ENCODE data around the gene DGKH. TPM values are rescaled to one million over a fixed set of nuclear protein-coding genes. Genes with fewer than 3 reads are reported as not detected.

Gene DGKH
- 3.8 and 11.2 TPM in 2 replicates for total RNA-seq
- 2.0 and 3.2 TPM in 2 replicates for polyA plus RNA-seq

- Histone ChIP-seq H3K4me3 (peak within 1 kb of the TSS; percentile 88), H3K9me3 (ENCODE audit: low read depth) (no peaks in the 10 kb centered on the region), H3K27me3 (peaks cover 17% of the 10 kb centered on the region), H3K27ac (peak within 1 kb of the TSS; percentile 79), H3K36me3 (no peaks in the 10 kb centered on the region), H3K4me1 (ENCODE audit: low read depth) (peaks cover 4% of the 10 kb centered on the region)
- no peak for DNase-seq (ENCODE audit: low read depth in 1 of 2, low spot score in 1 of 2)
- no peak for TF ChIP-seq CTCF (IDR thresholded peaks at IDR 0.05; ENCODE audit: low read depth, low read length)
Measured at GRCh38 chr13:42048342-42048683, at the start of gene DGKH. DGKH (plus strand) TSS chr13:42048648; CDS start chr13:42048774, 126 bp downstream.

GRCh38 chr13:42000846-42001245 is 47.6 kb upstream of the DGKH start:
- no peak for DNase-seq (ENCODE audit: low read depth in 1 of 2, low spot score in 1 of 2)
- no peak for TF ChIP-seq CTCF (IDR thresholded peaks at IDR 0.05; ENCODE audit: low read depth, low read length)
- H3K36me3 ChIP-seq = no peaks in the 10 kb centered on the region
- no peak overlapping the region for H3K27ac ChIP-seq
- peaks cover 5% of the 10 kb centered on the region for H3K4me1 ChIP-seq (ENCODE audit: low read depth)
- H3K27me3 ChIP-seq = no peaks in the 10 kb centered on the region
- H3K9me3 ChIP-seq (ENCODE audit: low read depth) = no peaks in the 10 kb centered on the region
- no peak overlapping the region for H3K4me3 ChIP-seq

DNA sequence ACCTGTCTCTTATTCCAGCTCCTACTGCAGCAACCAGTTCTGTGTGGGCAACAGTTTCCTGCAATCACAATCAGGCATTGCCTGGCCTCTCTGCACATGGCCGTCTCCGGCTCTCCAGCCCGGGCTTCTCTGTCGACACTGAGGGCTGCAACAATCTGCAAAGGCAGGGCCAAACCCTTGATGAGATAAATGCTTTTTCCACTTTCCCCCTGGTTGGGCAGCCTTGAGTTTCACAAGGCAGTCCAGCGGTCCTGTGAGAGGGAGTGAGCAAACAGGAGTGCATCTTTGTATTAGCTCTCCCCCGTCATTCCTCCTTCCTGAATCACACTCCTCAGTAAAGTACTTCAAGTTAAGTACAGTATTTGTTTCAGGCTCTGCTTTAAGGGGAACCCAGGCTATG is 46.9 kb upstream of the DGKH start:
- DNase-seq (ENCODE audit: low read depth in 1 of 2, low spot score in 1 of 2) = peak; percentile 45 to 96
- Histone ChIP-seq H3K36me3 (no peaks in the 10 kb centered on the region), H3K4me1 (ENCODE audit: low read depth) (no peaks in the 10 kb centered on the region), H3K27me3 (no peaks in the 10 kb centered on the region), H3K4me3 (no peak overlapping the region), H3K9me3 (ENCODE audit: low read depth) (no peaks in the 10 kb centered on the region), H3K27ac (peak overlapping the region; percentile 6)
- TF ChIP-seq CTCF (IDR thresholded peaks at IDR 0.05; ENCODE audit: low read depth, low read length) = no peak

DNA sequence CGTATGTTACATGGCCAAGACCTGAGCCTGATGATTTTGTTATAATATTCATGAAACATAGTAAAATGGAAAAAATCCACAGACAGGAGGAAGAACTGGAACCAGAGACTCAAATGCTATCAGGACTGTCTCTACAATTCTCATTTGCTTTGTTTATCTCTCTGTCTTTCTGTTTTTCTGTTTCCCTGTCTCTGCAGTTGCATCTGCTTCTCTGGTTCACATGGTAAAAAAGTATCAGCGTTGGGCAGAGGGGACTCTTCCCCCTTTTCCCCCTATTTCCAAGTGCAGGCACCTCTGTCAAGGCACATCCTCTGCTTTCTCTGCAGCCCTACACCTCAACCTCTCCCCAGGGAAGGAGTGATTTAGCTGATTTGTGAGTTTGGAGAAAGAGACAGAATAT is 46.4 kb upstream of the DGKH start:
- H3K27ac ChIP-seq = peak overlapping the region; percentile 6
- H3K4me1 ChIP-seq (ENCODE audit: low read depth) = no peaks in the 10 kb centered on the region
- no peak for TF ChIP-seq CTCF (IDR thresholded peaks at IDR 0.05; ENCODE audit: low read depth, low read length)
- no peaks in the 10 kb centered on the region for H3K36me3 ChIP-seq
- no peaks in the 10 kb centered on the region for H3K9me3 ChIP-seq (ENCODE audit: low read depth)
- H3K27me3 ChIP-seq = no peaks in the 10 kb centered on the region
- DNase-seq (ENCODE audit: low read depth in 1 of 2, low spot score in 1 of 2) = no peak
- no peak overlapping the region for H3K4me3 ChIP-seq

- no peak for TF ChIP-seq CTCF (IDR thresholded peaks at IDR 0.05; ENCODE audit: low read depth, low read length)
- DNase-seq (ENCODE audit: low read depth in 1 of 2, low spot score in 1 of 2) = peak in 1 of 2 donors; percentile 69
- Histone ChIP-seq H3K9me3 (ENCODE audit: low read depth) (no peaks in the 10 kb centered on the region), H3K4me3 (no peak overlapping the region), H3K4me1 (ENCODE audit: low read depth) (no peaks in the 10 kb centered on the region), H3K27me3 (no peaks in the 10 kb centered on the region), H3K27ac (no peak overlapping the region), H3K36me3 (no peaks in the 10 kb centered on the region)
Measured at GRCh38 chr13:42007844-42008243, 40.6 kb upstream of the DGKH start.

DNA sequence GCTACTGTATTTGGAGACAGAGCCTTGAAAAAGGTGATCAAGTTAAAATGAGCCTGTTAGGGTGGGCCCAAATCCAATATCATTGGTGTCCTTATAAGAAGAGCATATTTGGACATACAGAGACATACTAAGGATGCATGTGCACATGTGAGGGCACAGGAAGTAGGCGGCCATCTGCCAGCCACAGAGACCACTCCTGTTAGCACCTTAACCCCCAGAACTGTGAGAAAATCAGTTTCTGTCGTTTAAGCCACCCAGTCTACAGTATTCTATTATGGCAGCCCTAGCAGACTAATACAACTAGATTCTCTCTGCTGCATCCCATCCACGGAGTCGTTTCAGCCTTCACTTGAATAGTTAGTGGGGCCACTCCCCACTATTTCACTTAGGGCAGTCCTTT is 39.4 kb upstream of the DGKH start:
- Histone ChIP-seq H3K27me3 (no peaks in the 10 kb centered on the region), H3K36me3 (no peaks in the 10 kb centered on the region), H3K9me3 (ENCODE audit: low read depth) (no peaks in the 10 kb centered on the region), H3K4me1 (ENCODE audit: low read depth) (no peaks in the 10 kb centered on the region), H3K4me3 (no peak overlapping the region), H3K27ac (no peak overlapping the region)
- no peak for TF ChIP-seq CTCF (IDR thresholded peaks at IDR 0.05; ENCODE audit: low read depth, low read length)
- DNase-seq (ENCODE audit: low read depth in 1 of 2, low spot score in 1 of 2) = no peak
